HepG2 (cell line): ENCODE measurements around the gene TMEM129. TPM values are rescaled to one million over a fixed set of nuclear protein-coding genes. Genes with fewer than 3 reads are reported as not detected.

Source experiments
- ATF6 ChIP-seq: sonication (generic); formaldehyde crosslinking; conservative IDR thresholded peaks from 2 replicates; pipeline ENCODE4 v1.4.0; 2020; ENCODE audit warnings: missing genetic modification reagents
- CCDC6 ChIP-seq: sonication (generic); formaldehyde crosslinking; IDR thresholded peaks from 2 replicates; pipeline ENCODE4 v1.8.1; 2022; ENCODE audit warnings: mild to moderate bottlenecking, missing genetic modification reagents, moderate library complexity
- DBP ChIP-seq: sonication (generic); formaldehyde crosslinking; IDR thresholded peaks from 2 replicates; pipeline ENCODE4 v1.4.0; 2020; ENCODE audit warnings: missing genetic modification reagents; ENCODE audit errors: not compliant biosample characterization
- E2F2 ChIP-seq: sonication (generic); formaldehyde crosslinking; IDR thresholded peaks from 2 replicates; pipeline ENCODE4 v1.4.0; 2020; ENCODE audit warnings: missing genetic modification reagents, borderline replicate concordance
- ELF4 ChIP-seq: sonication (generic); formaldehyde crosslinking; IDR thresholded peaks from 2 replicates; pipeline ENCODE4 v1.5.0; 2020; ENCODE audit warnings: missing genetic modification reagents, mild to moderate bottlenecking, moderate library complexity, borderline replicate concordance
- GMEB2 ChIP-seq: IDR thresholded peaks from 2 replicates; pipeline ENCODE4 v1.6.1; 2016; ENCODE audit warnings: missing biosample characterization, missing genetic modification reagents, low read depth
- HDAC1 ChIP-seq: sonication (generic); formaldehyde crosslinking; IDR thresholded peaks from 2 replicates; pipeline ENCODE4 v1.5.1; 2020; ENCODE audit warnings: mild to moderate bottlenecking, missing genetic modification reagents
- JARID2 ChIP-seq: sonication (generic); formaldehyde crosslinking; IDR thresholded peaks from 2 replicates; pipeline ENCODE4 v1.8.1; 2023; ENCODE audit warnings: missing genetic modification reagents, inconsistent platforms; ENCODE audit not compliant: insufficient replicate concordance
- MYC ChIP-seq: sonication (generic); formaldehyde crosslinking; IDR thresholded peaks from 2 replicates; pipeline ENCODE4 v1.9.0; 2021; ENCODE audit warnings: missing genetic modification reagents, borderline replicate concordance
- NR2F1 ChIP-seq, 2 experiments: fragments of 450-650 bp in 1 of 2; formaldehyde crosslinking in 1 of 2; IDR thresholded peaks; 2 replicates each; pipeline versions ENCODE4 v1.5.0 to v1.6.1; 2016 to 2020; ENCODE audit warnings: mild to moderate bottlenecking in 1 of 2, missing compliant biosample characterization in 1 of 2, missing genetic modification reagents in 1 of 2, moderate library complexity in 1 of 2
- STAT6 ChIP-seq: sonication (generic); formaldehyde crosslinking; IDR thresholded peaks from 2 replicates; pipeline ENCODE4 v1.4.0; 2020; ENCODE audit warnings: missing genetic modification reagents, mild to moderate bottlenecking, borderline replicate concordance
- ZC3H4 ChIP-seq: sonication (generic); formaldehyde crosslinking; IDR thresholded peaks from 2 replicates; pipeline ENCODE4 v1.4.0; 2020; ENCODE audit warnings: missing genetic modification reagents, borderline replicate concordance
- ZHX1 ChIP-seq: sonication (generic); formaldehyde crosslinking; IDR thresholded peaks from 2 replicates; pipeline ENCODE4 v1.8.1; 2022; ENCODE audit warnings: low read depth, mild to moderate bottlenecking, missing genetic modification reagents
- ZNF546 ChIP-seq: sonication (generic); formaldehyde crosslinking; conservative IDR thresholded peaks from 2 replicates; pipeline ENCODE4 v1.8.1; 2023; ENCODE audit warnings: mild to moderate bottlenecking, missing genetic modification reagents
- ZNF691 ChIP-seq: sonication (generic); formaldehyde crosslinking; IDR thresholded peaks from 2 replicates; pipeline ENCODE4 v1.4.0; 2020; ENCODE audit warnings: missing genetic modification reagents, low read depth, mild to moderate bottlenecking, borderline replicate concordance
- ZSCAN25 ChIP-seq: sonication (generic); formaldehyde crosslinking; IDR thresholded peaks from 2 replicates; pipeline ENCODE4 v1.8.0; 2022; ENCODE audit warnings: mild to moderate bottlenecking, missing genetic modification reagents
- polyA plus RNA-seq, 8 experiments: library from polyadenylated mRNA; depleted of rRNA in 3 of 8; stranded (reverse) in 7 of 8; unstranded in 1 of 8; fragments of >200 nt; fragmentation: Illumina TruSeq in 4 of 8; extraction: Trizol in 4 of 8; gene quantifications; 2 replicates each; pipeline versions ENCODE4 v1.2.1 to v1.2.3, GENCODE V29; 2011 to 2016; ENCODE audit warnings: low read depth in 4 of 8, missing spikeins in 1 of 8, mixed read lengths in 1 of 8; ENCODE audit not compliant: insufficient read depth in 1 of 8
- total RNA-seq, 5 experiments: library from RNA; depleted of rRNA; stranded (reverse); fragments of >200 nt; fragmentation: Illumina TruSeq; extraction: Trizol; gene quantifications; 2 replicates each; pipeline ENCODE4 v1.2.3, GENCODE V29; 2016; ENCODE audit warnings: low read depth in 1 of 5

TMEM129 gene
- total and polyA plus RNA-seq, 2 of the 13 experiments (the other 11 are each of a cell fraction or from before 2014, with no cell fraction given): 19.0 to 25.8 TPM

GRCh38 chr4:1747603-1747967, 26.5 kb upstream of the TMEM129 start (continued):
- TF ChIP-seq GMEB2: no peak
- no peak for TF ChIP-seq MYC (CRISPR knock-in tag)
- 0 out of 4 replicates have a peak, but pooled peaks of 1 of the 2 experiments have one; percentile 12 for TF ChIP-seq NR2F1 (CRISPR knock-in tag; IDR thresholded peaks at IDR 0.05)
- TF ChIP-seq ZNF691 (CRISPR knock-in tag): no peak
- no peak for TF ChIP-seq ELF4 (CRISPR knock-in tag)
- TF ChIP-seq DBP (CRISPR knock-in tag): no peak
- TF ChIP-seq HDAC1 (CRISPR knock-in tag): no peak
- 0 out of 2 replicates have a peak, but pooled peaks have one; percentile 28 for TF ChIP-seq ZSCAN25 (CRISPR knock-in tag)
- TF ChIP-seq ZHX1 (CRISPR knock-in tag): no peak
- TF ChIP-seq CCDC6: no peak
- peak; percentile 16; the same call in 1 of the 2 replicates for TF ChIP-seq STAT6 (CRISPR knock-in tag)
- no peak for TF ChIP-seq JARID2
- TF ChIP-seq ZNF546 (CRISPR knock-in tag): 0 out of 2 replicates have a peak, but pooled peaks have one; percentile 27
- no peak for TF ChIP-seq ATF6
- no peak for TF ChIP-seq E2F2 (CRISPR knock-in tag)
- 0 out of 2 replicates have a peak, but pooled peaks have one; percentile 55 for TF ChIP-seq ZC3H4 (CRISPR knock-in tag)
